HepG2 (cell line): Measurements from ENCODE around the gene EMILIN3. TPM values are rescaled to one million over a fixed set of nuclear protein-coding genes. Genes with fewer than 3 reads are reported as not detected.

Experiments
- DMAP1 ChIP-seq: IDR thresholded peaks from 2 replicates; pipeline ENCODE4 v1.6.1; 2016
- ELF3 ChIP-seq: IDR thresholded peaks from 2 replicates; pipeline ENCODE4 v1.6.1; 2016; ENCODE audit warnings: missing genetic modification reagents, missing compliant biosample characterization
- GTF3A ChIP-seq: sonication (generic); formaldehyde crosslinking; conservative IDR thresholded peaks from 2 replicates; pipeline ENCODE4 v1.4.0; 2020; ENCODE audit warnings: mild to moderate bottlenecking, missing genetic modification reagents
- HNRNPK ChIP-seq: fragments of 200-400 bp; formaldehyde crosslinking; IDR thresholded peaks from 2 replicates; pipeline ENCODE4 v1.6.1; 2018; ENCODE audit warnings: low read length, low read depth, moderate library complexity, mild to moderate bottlenecking; ENCODE audit not compliant: poor library complexity, severe bottlenecking
- ISX ChIP-seq: sonication (generic); formaldehyde crosslinking; conservative IDR thresholded peaks from 2 replicates; pipeline ENCODE4 v1.5.0; 2020; ENCODE audit warnings: missing genetic modification reagents
- MXD3 ChIP-seq: IDR thresholded peaks from 2 replicates; pipeline ENCODE4 v1.6.1; 2016; ENCODE audit warnings: mild to moderate bottlenecking, missing biosample characterization, missing genetic modification reagents
- MYPOP ChIP-seq: sonication (generic); formaldehyde crosslinking; IDR thresholded peaks from 2 replicates; pipeline ENCODE4 v1.8.1; 2023; ENCODE audit warnings: mild to moderate bottlenecking, moderate library complexity, missing genetic modification reagents
- NBN ChIP-seq: fragments of 450-650 bp; conservative IDR thresholded peaks from 2 replicates; pipeline ENCODE4 v1.6.1; 2017
- NR2F6 ChIP-seq, 2 experiments: IDR thresholded peaks; 2 replicates each; pipeline ENCODE4 v1.6.1; 2016; ENCODE audit warnings: antibody characterized with exemption in 1 of 2, mild to moderate bottlenecking in 1 of 2
- PRDM10 ChIP-seq: sonication (generic); formaldehyde crosslinking; IDR thresholded peaks from 2 replicates; pipeline ENCODE4 v1.4.0; 2020; ENCODE audit warnings: low read depth, missing genetic modification reagents
- SPEN ChIP-seq: sonication (generic); formaldehyde crosslinking; IDR thresholded peaks from 2 replicates; pipeline ENCODE4 v1.5.1; 2020; ENCODE audit warnings: low read depth, mild to moderate bottlenecking, missing genetic modification reagents
- SSRP1 ChIP-seq: IDR thresholded peaks from 2 replicates; pipeline ENCODE4 v1.6.1; 2016; ENCODE audit warnings: control low read depth
- ZBTB7A ChIP-seq: sonication (generic); formaldehyde crosslinking; IDR thresholded peaks from 2 replicates; pipeline ENCODE4 v1.8.0; 2022; ENCODE audit warnings: mild to moderate bottlenecking, missing genetic modification reagents
- ZKSCAN1 ChIP-seq: fragments of 150-350 bp; IDR thresholded peaks from 2 replicates; pipeline ENCODE4 v1.6.1; 2014; ENCODE audit warnings: low read length
- ZMYM2 ChIP-seq: sonication (generic); formaldehyde crosslinking; IDR thresholded peaks from 2 replicates; pipeline ENCODE4 v1.8.0; 2022; ENCODE audit warnings: mild to moderate bottlenecking, missing genetic modification reagents
- ZNF230 ChIP-seq: sonication (generic); formaldehyde crosslinking; IDR thresholded peaks from 2 replicates; pipeline ENCODE4 v1.4.0; 2020; ENCODE audit warnings: mild to moderate bottlenecking, missing genetic modification reagents
- ZNF670 ChIP-seq: sonication (generic); formaldehyde crosslinking; IDR thresholded peaks from 2 replicates; pipeline ENCODE4 v1.8.0; 2022; ENCODE audit warnings: mild to moderate bottlenecking, missing genetic modification reagents, borderline replicate concordance
- ZNF709 ChIP-seq: sonication (generic); formaldehyde crosslinking; IDR thresholded peaks from 2 replicates; pipeline ENCODE4 v1.5.0; 2020; ENCODE audit warnings: mild to moderate bottlenecking, missing genetic modification reagents
- ZNF775 ChIP-seq: sonication (generic); formaldehyde crosslinking; IDR thresholded peaks from 2 replicates; pipeline ENCODE4 v1.4.0; 2020; ENCODE audit warnings: missing genetic modification reagents, mild to moderate bottlenecking, moderate library complexity, borderline replicate concordance
- ZNF879 ChIP-seq: sonication (generic); formaldehyde crosslinking; IDR thresholded peaks from 2 replicates; pipeline ENCODE4 v1.8.1; 2023; ENCODE audit warnings: missing genetic modification reagents
- polyA plus RNA-seq, 8 experiments: library from polyadenylated mRNA; depleted of rRNA in 3 of 8; stranded (reverse) in 7 of 8; unstranded in 1 of 8; fragments of >200 nt; fragmentation: Illumina TruSeq in 4 of 8; extraction: Trizol in 4 of 8; gene quantifications; 2 replicates each; pipeline versions ENCODE4 v1.2.1 to v1.2.3, GENCODE V29; 2011 to 2016; ENCODE audit warnings: low read depth in 4 of 8, missing spikeins in 1 of 8, mixed read lengths in 1 of 8; ENCODE audit not compliant: insufficient read depth in 1 of 8
- total RNA-seq, 5 experiments: library from RNA; depleted of rRNA; stranded (reverse); fragments of >200 nt; fragmentation: Illumina TruSeq; extraction: Trizol; gene quantifications; 2 replicates each; pipeline ENCODE4 v1.2.3, GENCODE V29; 2016; ENCODE audit warnings: low read depth in 1 of 5
- TF ChIP-seq, protein P1 (sequence below): sonication (generic); formaldehyde crosslinking; IDR thresholded peaks from 2 replicates; pipeline ENCODE4 v1.4.0; 2020; ENCODE audit warnings: missing genetic modification reagents

EMILIN3 gene
- total and polyA plus RNA-seq, 2 of the 13 experiments (the other 11 are each of a cell fraction or from before 2014, with no cell fraction given) = 0.25 to 0.29 TPM

DNA sequence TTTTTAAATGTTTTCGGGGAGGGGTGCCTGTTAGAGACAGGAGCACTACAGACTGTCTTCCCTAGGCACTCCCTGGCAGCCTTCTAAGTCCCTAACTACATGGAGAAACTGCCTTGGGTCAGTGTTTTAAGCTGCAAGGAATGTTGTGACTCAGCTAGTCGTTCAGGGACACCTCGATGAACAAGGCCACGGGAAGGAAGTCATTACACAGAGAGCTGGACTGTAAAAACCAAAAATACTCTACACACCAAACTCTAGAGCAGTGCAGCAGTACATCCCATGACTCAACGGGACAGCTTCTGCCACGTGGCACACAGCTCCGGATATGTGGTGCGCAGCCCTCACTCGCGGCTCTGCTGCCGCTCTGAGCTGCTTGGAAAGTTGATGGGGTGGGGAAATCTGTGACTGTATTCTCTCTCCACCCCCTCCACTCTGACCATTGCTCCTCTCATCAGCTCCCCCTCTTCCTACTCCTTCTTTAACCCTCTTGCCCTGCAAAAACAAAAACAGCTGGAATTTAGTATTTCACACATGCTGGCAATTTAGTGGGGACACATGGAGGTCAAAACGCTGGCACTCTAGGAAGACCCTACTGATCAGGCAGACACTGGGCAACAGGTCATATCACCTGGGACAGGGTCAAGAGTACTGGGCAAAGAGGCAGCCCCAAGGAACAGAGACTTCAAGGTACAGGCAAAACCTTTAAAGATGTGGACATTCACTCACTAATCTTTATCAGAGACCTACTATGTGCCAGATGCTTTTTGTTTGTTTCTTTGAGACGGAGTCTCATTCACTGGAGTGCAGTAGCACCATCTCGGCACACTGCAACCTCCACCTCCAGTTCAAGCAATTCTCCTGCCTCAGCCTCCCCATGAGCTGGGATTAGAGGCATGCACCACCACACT is 36.9 kb downstream of the EMILIN3 start (continued):
- TF ChIP-seq MYPOP (CRISPR knock-in tag) (0 out of 2 replicates have a peak, but pooled peaks have one; percentile 63), ZNF709 (CRISPR knock-in tag) (0 out of 2 replicates have a peak, but pooled peaks have one; percentile 30), ZBTB7A (CRISPR knock-in tag) (peak; percentile 82; the same call in 1 of the 2 replicates), HNRNPK (no peak), ZNF230 (0 out of 2 replicates have a peak, but pooled peaks have one; percentile 78), GTF3A (CRISPR knock-in tag) (peak; percentile 19; the same call in 1 of the 2 replicates), ZKSCAN1 (peak; percentile 91), DMAP1 (CRISPR knock-in tag) (peak; percentile 83; the same call in 1 of the 2 replicates), PRDM10 (CRISPR knock-in tag) (0 out of 2 replicates have a peak, but pooled peaks have one; percentile 41), ZNF670 (CRISPR knock-in tag) (0 out of 2 replicates have a peak, but pooled peaks have one; percentile 18), NR2F6 (IDR thresholded peaks at IDR 0.05) (no peak), NR2F6 (CRISPR knock-in tag; IDR thresholded peaks at IDR 0.05) (peak; percentile 39), ELF3 (CRISPR knock-in tag) (peak; percentile 57; the same call in 1 of the 2 replicates), SSRP1 (0 out of 2 replicates have a peak, but pooled peaks have one; percentile 28), NBN (no peak), ZNF879 (CRISPR knock-in tag) (0 out of 2 replicates have a peak, but pooled peaks have one; percentile 16), ZMYM2 (CRISPR knock-in tag) (0 out of 2 replicates have a peak, but pooled peaks have one; percentile 14), SPEN (CRISPR knock-in tag) (peak; percentile 59; the same call in 1 of the 2 replicates), ISX (CRISPR knock-in tag) (no peak; the same call in 1 of the 2 replicates), MXD3 (CRISPR knock-in tag) (peak; percentile 92; the same call in 1 of the 2 replicates), ZNF775 (CRISPR knock-in tag) (0 out of 2 replicates have a peak, but pooled peaks have one; percentile 57)
- TF ChIP-seq, protein P1, sequence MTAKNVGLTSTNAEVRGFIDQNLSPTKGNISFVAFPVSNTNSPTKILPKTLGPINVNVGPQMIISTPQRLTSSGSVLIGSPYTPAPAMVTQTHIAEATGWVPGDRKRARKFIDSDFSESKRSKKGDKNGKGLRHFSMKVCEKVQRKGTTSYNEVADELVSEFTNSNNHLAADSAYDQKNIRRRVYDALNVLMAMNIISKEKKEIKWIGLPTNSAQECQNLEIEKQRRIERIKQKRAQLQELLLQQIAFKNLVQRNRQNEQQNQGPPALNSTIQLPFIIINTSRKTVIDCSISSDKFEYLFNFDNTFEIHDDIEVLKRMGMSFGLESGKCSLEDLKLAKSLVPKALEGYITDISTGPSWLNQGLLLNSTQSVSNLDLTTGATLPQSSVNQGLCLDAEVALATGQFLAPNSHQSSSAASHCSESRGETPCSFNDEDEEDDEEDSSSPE = peak; percentile 54
